ENCODE measurements around the gene FTSJ1.
A peak's percentile ranks its signal among the peaks of the same experiment; 100 is the strongest.

The FTSJ1 gene

GRCh38 chrX:48490661-48491060 lies 14.7 kb downstream of the FTSJ1 start:
- H3K27me3 ChIP-seq (ENCODE audit: insufficient read depth, low read depth): no peaks in the 10 kb centered on the region
- no peak overlapping the region for H3K9ac ChIP-seq
- H3K4me1 ChIP-seq (ENCODE audit: low read depth, poor library complexity, severe bottlenecking): peaks cover 6% of the 10 kb centered on the region
- H3K79me2 ChIP-seq (ENCODE audit: insufficient read depth, low read depth): no peaks in the 10 kb centered on the region
- H4K20me1 ChIP-seq (ENCODE audit: insufficient read depth): no peaks in the 10 kb centered on the region
- H3K4me3 ChIP-seq (IDR thresholded peaks at IDR 0.05; ENCODE audit: insufficient read depth, low read depth, low read length): no peak overlapping the region
- TF ChIP-seq CTCF (conservative IDR thresholded peaks at IDR 0.05; ENCODE audit: low read depth, low read length): no peak
- no peak overlapping the region for H2AFZ ChIP-seq (ENCODE audit: low read depth)
- no peak overlapping the region for H3K27ac ChIP-seq
- no peak overlapping the region for H3K4me2 ChIP-seq
- H3K36me3 ChIP-seq (ENCODE audit: insufficient read depth): no peaks in the 10 kb centered on the region

DNA sequence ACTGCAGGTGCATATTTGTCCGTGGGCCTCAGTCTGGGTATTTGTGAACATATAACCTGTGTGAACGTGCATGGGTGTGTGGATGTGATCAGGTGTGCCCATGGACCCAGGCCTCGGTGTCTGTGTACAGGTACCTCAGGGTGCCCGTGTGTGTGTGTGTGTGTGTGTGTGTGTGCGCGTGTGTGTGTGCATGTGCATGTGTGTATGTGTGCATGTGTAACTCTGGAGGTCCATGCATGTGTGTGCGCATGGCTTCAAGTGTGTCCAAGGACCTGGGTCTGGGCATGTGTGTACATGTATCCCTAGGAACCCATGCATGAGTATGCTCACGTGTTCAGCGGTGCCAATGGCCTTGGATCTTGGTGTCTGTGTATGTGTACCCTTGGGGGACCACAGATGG lies 15.8 kb downstream of the FTSJ1 start:
- Histone ChIP-seq H3K27me3 (ENCODE audit: insufficient read depth, low read depth) (no peaks in the 10 kb centered on the region), H3K4me1 (ENCODE audit: low read depth, poor library complexity, severe bottlenecking) (peaks cover 6% of the 10 kb centered on the region), H4K20me1 (ENCODE audit: insufficient read depth) (no peaks in the 10 kb centered on the region), H2AFZ (ENCODE audit: low read depth) (no peak overlapping the region), H3K4me3 (IDR thresholded peaks at IDR 0.05; ENCODE audit: insufficient read depth, low read depth, low read length) (no peak overlapping the region), H3K27ac (no peak overlapping the region), H3K79me2 (ENCODE audit: insufficient read depth, low read depth) (no peaks in the 10 kb centered on the region), H3K4me2 (no peak overlapping the region), H3K9ac (no peak overlapping the region), H3K36me3 (ENCODE audit: insufficient read depth) (no peaks in the 10 kb centered on the region)
- TF ChIP-seq CTCF (conservative IDR thresholded peaks at IDR 0.05; ENCODE audit: low read depth, low read length): no peak

DNA sequence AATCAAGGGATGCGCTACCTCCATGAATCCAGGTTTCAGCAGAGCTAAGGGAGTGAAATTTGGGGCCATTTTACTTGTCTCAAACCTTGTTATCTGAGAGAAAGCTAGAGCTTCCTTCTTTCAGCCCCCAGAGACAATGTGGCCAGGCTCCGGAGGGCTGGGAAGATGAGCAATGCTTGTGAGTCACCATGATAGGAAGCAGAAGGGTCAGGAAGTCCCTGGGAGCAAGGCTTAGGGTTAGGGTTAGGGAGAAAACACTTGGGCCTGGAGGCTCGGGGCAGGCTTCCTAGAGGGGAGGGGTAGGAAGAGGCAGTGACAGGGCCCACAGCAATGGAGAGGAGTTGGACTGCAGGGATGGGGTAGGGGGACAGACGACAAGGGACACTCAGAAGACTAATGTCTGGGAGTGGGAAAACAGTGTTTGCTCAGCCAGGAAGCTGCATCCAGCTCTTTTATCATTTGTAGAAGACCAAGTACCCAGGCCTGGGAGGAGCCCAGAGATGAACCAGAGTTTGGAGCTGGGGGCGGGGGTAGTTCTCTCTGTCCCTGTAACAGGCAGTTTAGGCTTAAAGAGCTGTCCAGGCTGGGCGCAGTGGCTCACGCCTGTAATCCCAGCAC lies 16.4 kb downstream of the FTSJ1 start:
- no peak overlapping the region for H3K4me2 ChIP-seq
- TF ChIP-seq CTCF (conservative IDR thresholded peaks at IDR 0.05; ENCODE audit: low read depth, low read length): no peak

GRCh38 chrX:48493890-48494364 lies 17.9 kb downstream of the FTSJ1 start:
- no peak overlapping the region for H3K27ac ChIP-seq
- no peak overlapping the region for H3K4me3 ChIP-seq (IDR thresholded peaks at IDR 0.05; ENCODE audit: insufficient read depth, low read depth, low read length)
- H3K4me1 ChIP-seq (ENCODE audit: low read depth, poor library complexity, severe bottlenecking): peaks cover 6% of the 10 kb centered on the region
- H3K4me2 ChIP-seq: no peak overlapping the region
- no peaks in the 10 kb centered on the region for H3K36me3 ChIP-seq (ENCODE audit: insufficient read depth)
- H3K9ac ChIP-seq: no peak overlapping the region
- no peaks in the 10 kb centered on the region for H3K27me3 ChIP-seq (ENCODE audit: insufficient read depth, low read depth)
- no peak overlapping the region for H2AFZ ChIP-seq (ENCODE audit: low read depth)
- TF ChIP-seq CTCF (conservative IDR thresholded peaks at IDR 0.05; ENCODE audit: low read depth, low read length): peak; percentile 33
- H3K79me2 ChIP-seq (ENCODE audit: insufficient read depth, low read depth): no peaks in the 10 kb centered on the region
- no peaks in the 10 kb centered on the region for H4K20me1 ChIP-seq (ENCODE audit: insufficient read depth)

More for the DNA sequence above, 16.4 kb downstream of the FTSJ1 start:
- Histone ChIP-seq H3K79me2 (ENCODE audit: insufficient read depth, low read depth) (no peaks in the 10 kb centered on the region), H3K27ac (no peak overlapping the region), H4K20me1 (ENCODE audit: insufficient read depth) (no peaks in the 10 kb centered on the region), H3K27me3 (ENCODE audit: insufficient read depth, low read depth) (no peaks in the 10 kb centered on the region), H3K9ac (no peak overlapping the region), H3K36me3 (ENCODE audit: insufficient read depth) (no peaks in the 10 kb centered on the region), H3K4me1 (ENCODE audit: low read depth, poor library complexity, severe bottlenecking) (peaks cover 6% of the 10 kb centered on the region), H3K4me3 (IDR thresholded peaks at IDR 0.05; ENCODE audit: insufficient read depth, low read depth, low read length) (no peak overlapping the region), H2AFZ (ENCODE audit: low read depth) (no peak overlapping the region)

All from KMS-11 (cell line).